CD14-positive monocyte (primary cell): ENCODE results near the gene OSBPL1A. TPM values are rescaled to one million over a fixed set of nuclear protein-coding genes. Genes with fewer than 3 reads are reported as not detected.

Experiments used
- DNase-seq, 3 donors: peaks; one replicate each; pipeline ENCODE4 v3.0.0-alpha.2; 2011 to 2022
- H2AFZ ChIP-seq: 2 replicates; pipeline ENCODE4 v1.6.0; 2012; ENCODE audit warnings: mild to moderate bottlenecking, low read depth, low read length, inconsistent platforms; ENCODE audit not compliant: insufficient read depth, poor library complexity, severe bottlenecking
- H3K27ac ChIP-seq, 2 donors: 1 replicate in 1 of 2; 2 replicates in 1 of 2; pipeline ENCODE4 v1.5.1; 2012 to 2013; ENCODE audit warnings: low read length in 2 of 2, control low read depth in 1 of 2, inconsistent platforms in 1 of 2, low read depth in 1 of 2, mild to moderate bottlenecking in 1 of 2
- H3K27me3 ChIP-seq, 2 donors: one replicate each; pipeline versions ENCODE4 v1.6.0 to v1.6.1; 2011 to 2013; ENCODE audit warnings: low read length in 2 of 2; ENCODE audit not compliant: control insufficient read depth in 2 of 2, insufficient read depth in 2 of 2
- H3K36me3 ChIP-seq, 2 donors: replicated peaks in 1 of 2; 1 replicate in 1 of 2; 2 replicates in 1 of 2; pipeline versions ENCODE4 v1.5.1 to v1.6.1; 2012 to 2013; ENCODE audit warnings: low read length in 2 of 2, control low read depth in 1 of 2, inconsistent platforms in 1 of 2, mild to moderate bottlenecking in 1 of 2; ENCODE audit not compliant: insufficient read depth in 2 of 2, control insufficient read depth in 1 of 2
- H3K4me1 ChIP-seq, 2 donors: 1 replicate in 1 of 2; 2 replicates in 1 of 2; pipeline versions ENCODE4 v1.5.1 to v1.6.1; 2012 to 2013; ENCODE audit warnings: low read length in 2 of 2, control low read depth in 1 of 2, inconsistent platforms in 1 of 2, mild to moderate bottlenecking in 1 of 2, moderate library complexity in 1 of 2; ENCODE audit not compliant: insufficient read depth in 2 of 2, control insufficient read depth in 1 of 2
- H3K4me2 ChIP-seq: replicated peaks from 2 replicates; pipeline ENCODE3; 2012; ENCODE audit warnings: low read length, moderate library complexity, mild to moderate bottlenecking; ENCODE audit not compliant: poor library complexity, severe bottlenecking; ENCODE audit errors: extremely low read depth
- H3K4me3 ChIP-seq, 3 experiments: fragments of 200-600 bp in 1 of 3; sonication (generic) in 1 of 3; replicated peaks in 1 of 3; 1 replicate in 2 of 3; 2 replicates in 1 of 3; pipeline ENCODE4 v1.5.1; 2011 to 2013; ENCODE audit warnings: low read length in 3 of 3, mild to moderate bottlenecking in 3 of 3, control low read depth in 2 of 3, low read depth in 2 of 3, inconsistent platforms in 1 of 3, moderate library complexity in 1 of 3
- H3K79me2 ChIP-seq: 2 replicates; pipeline ENCODE4 v1.6.0; 2012; ENCODE audit warnings: mild to moderate bottlenecking, control low read depth, inconsistent platforms, low read length, moderate library complexity; ENCODE audit not compliant: insufficient read depth
- H3K9ac ChIP-seq: 2 replicates; pipeline ENCODE4 v1.6.0; 2017; ENCODE audit warnings: low read length, mild to moderate bottlenecking; ENCODE audit not compliant: insufficient read depth, poor library complexity, severe bottlenecking
- H3K9me3 ChIP-seq, 2 donors: replicated peaks in 1 of 2; 1 replicate in 1 of 2; 2 replicates in 1 of 2; pipeline versions ENCODE4 v1.5.1 to v1.6.1; 2012 to 2013; ENCODE audit warnings: low read length in 2 of 2, control low read depth in 1 of 2; ENCODE audit not compliant: control insufficient read depth in 1 of 2, insufficient read depth in 1 of 2
- H4K20me1 ChIP-seq: 2 replicates; pipeline ENCODE4 v1.6.0; 2012; ENCODE audit warnings: mild to moderate bottlenecking, low read length, control low read depth, moderate library complexity; ENCODE audit not compliant: insufficient read depth
- H3K27ac Mint-ChIP-seq, 7 donors: one replicate each; pipeline ENCODE4 v1.8.0; 2020; ENCODE audit warnings: mild to moderate bottlenecking in 7 of 7, mixed read lengths in 7 of 7, moderate library complexity in 6 of 7, inconsistent platforms in 2 of 7
- H3K27me3 Mint-ChIP-seq, 3 donors: one replicate each; pipeline ENCODE4 v1.8.0; 2021 to 2022; ENCODE audit warnings: low read depth in 3 of 3, mild to moderate bottlenecking in 3 of 3, mixed read lengths in 3 of 3, moderate library complexity in 3 of 3, inconsistent platforms in 1 of 3
- H3K36me3 Mint-ChIP-seq, 2 donors: one replicate each; pipeline ENCODE4 v1.8.0; 2020; ENCODE audit warnings: mixed read lengths in 2 of 2, inconsistent platforms in 1 of 2, mild to moderate bottlenecking in 1 of 2
- H3K4me1 Mint-ChIP-seq: one replicate; pipeline ENCODE4 v1.8.0; 2020; ENCODE audit warnings: mild to moderate bottlenecking, mixed read lengths
- H3K4me3 Mint-ChIP-seq, 2 donors: one replicate each; pipeline ENCODE4 v1.8.0; 2020; ENCODE audit warnings: mild to moderate bottlenecking in 2 of 2, mixed read lengths in 2 of 2, moderate library complexity in 1 of 2
- H3K9me3 Mint-ChIP-seq, 7 donors: one replicate each; pipeline ENCODE4 v1.8.0; 2020 to 2022; ENCODE audit warnings: mixed read lengths in 7 of 7, mild to moderate bottlenecking in 6 of 7, moderate library complexity in 6 of 7, inconsistent platforms in 2 of 7
- CTCF ChIP-seq: fragments of 200-600 bp; IDR thresholded peaks from one replicate; pipeline ENCODE4 v1.8.0; 2022; ENCODE audit warnings: antibody characterized with exemption, mild to moderate bottlenecking
- WGBS: methylation state at CpG from one replicate; pipeline ENCODE4 v1.1.5; 2013; ENCODE audit warnings: missing lambda C conversion rate; ENCODE audit not compliant: insufficient coverage; 5-methylcytosine and 5-hydroxymethylcytosine counted together
- intact Hi-C, 2 donors: fragments of 100-400 bp; cut with micrococcal nuclease; formaldehyde crosslinking; loops; one replicate each; pipeline versions ENCODE4 v1.15.0 to v1.15.1; 2023
- polyA plus RNA-seq, 3 donors: library from polyadenylated mRNA; depleted of rRNA in 1 of 3; unstranded in 2 of 3; stranded (reverse) in 1 of 3; fragments of 300-500 nt in 2 of 3; fragments of >200 nt in 1 of 3; fragmentation: Illumina TruSeq in 2 of 3; gene quantifications; 1 replicate in 2 of 3; 2 replicates in 1 of 3; pipeline ENCODE4 v1.2.3, GENCODE V29; 2012 to 2021

OSBPL1A gene
- polyA plus RNA-seq, 3 donors, result 6.3 to 9.1 (median 7.1) TPM

- no peak for TF ChIP-seq CTCF
- H3K9me3 Mint-ChIP-seq, result peaks cover 0 to 4% (median 1%) of the 10 kb centered on the region in 7 donors
- intact Hi-C loops, result no loop called here
- DNase-seq, result peak; percentile 60 to 75 (median 66)
- peaks cover 7 to 18% (median 16%) of the 10 kb centered on the region in 3 donors for H3K27me3 Mint-ChIP-seq
- no peak overlapping the region for H3K9ac ChIP-seq
- peak overlapping the region; percentile 53 to 70 for H3K4me3 Mint-ChIP-seq
- H3K79me2 ChIP-seq, result no peaks in the 10 kb centered on the region
- H3K9me3 ChIP-seq, result no peaks in the 10 kb centered on the region
- H3K36me3 Mint-ChIP-seq, result peaks cover 6 to 12% of the 10 kb centered on the region in 2 donors
- peak overlapping the region; percentile 68 for H3K4me2 ChIP-seq
- H2AFZ ChIP-seq, result peak overlapping the region; percentile 48
- peaks cover 0 to 12% of the 10 kb centered on the region in 2 donors for H3K36me3 ChIP-seq
- peak overlapping the region; percentile 67 to 86 (median 80) for H3K27ac Mint-ChIP-seq
- no peaks in the 10 kb centered on the region for H4K20me1 ChIP-seq
- H3K4me3 ChIP-seq, result peak overlapping the region in 2 of 3 experiments; percentile 9 to 40
- H3K4me1 Mint-ChIP-seq, result peaks cover 37% of the 10 kb centered on the region
- WGBS, result 0% methylated on average over 1 of the region's 3 CpGs
- H3K4me1 ChIP-seq, result peaks cover 35 to 37% of the 10 kb centered on the region in 2 donors
- H3K27ac ChIP-seq, result peak overlapping the region; percentile 9 to 69
- peaks cover 5 to 17% of the 10 kb centered on the region in 2 donors for H3K27me3 ChIP-seq
These were observed 122.8 kb downstream of the OSBPL1A start for GRCh38 chr18:24274837-24275236.

GRCh38 chr18:24273596-24273995, 124.0 kb downstream of the OSBPL1A start:
- intact Hi-C loops, result no loop called here
- H3K4me3 ChIP-seq, result no peak overlapping the region
- H3K27me3 ChIP-seq, result peaks cover 5 to 17% of the 10 kb centered on the region in 2 donors
- H3K9ac ChIP-seq, result no peak overlapping the region
- peaks cover 7 to 18% (median 16%) of the 10 kb centered on the region in 3 donors for H3K27me3 Mint-ChIP-seq
- H3K4me2 ChIP-seq, result no peak overlapping the region
- H4K20me1 ChIP-seq, result no peaks in the 10 kb centered on the region
- no peak overlapping the region for H2AFZ ChIP-seq
- H3K36me3 Mint-ChIP-seq, result peaks cover 5 to 13% of the 10 kb centered on the region in 2 donors
- H3K9me3 ChIP-seq, result no peaks in the 10 kb centered on the region
- WGBS, result no CpG with 5 or more reads among the region's 2 CpGs
- TF ChIP-seq CTCF, result no peak
- peak overlapping the region in 3 of 7 donors; percentile 2 to 82 (median 25) for H3K27ac Mint-ChIP-seq
- peaks cover 35 to 37% of the 10 kb centered on the region in 2 donors for H3K4me1 ChIP-seq
- peaks cover 0 to 4% (median 1%) of the 10 kb centered on the region in 7 donors for H3K9me3 Mint-ChIP-seq
- H3K36me3 ChIP-seq, result peaks cover 0 to 12% of the 10 kb centered on the region in 2 donors
- H3K4me3 Mint-ChIP-seq, result no peak overlapping the region
- H3K79me2 ChIP-seq, result no peaks in the 10 kb centered on the region
- peak; percentile 11 to 27 (median 17) for DNase-seq
- H3K4me1 Mint-ChIP-seq, result peaks cover 39% of the 10 kb centered on the region
- H3K27ac ChIP-seq, result no peak overlapping the region
